Heart right ventricle (tissue), 16 donors: Measurements from ENCODE around the gene FEV. TPM values are rescaled to one million over a fixed set of nuclear protein-coding genes. Genes with fewer than 3 reads are reported as not detected.

Experiments used
- ATAC-seq, 8 donors: fragments of 200-7000 bp; cut with Tn5 transposase; one replicate each; pipeline ENCODE4 v1.9.1; 2020; ENCODE audit warnings: mild to moderate bottlenecking in 8 of 8, moderate library complexity in 8 of 8, moderate number of reproducible peaks in 1 of 8
- DNase-seq, 2 donors: peaks; one replicate each; pipeline ENCODE4 v3.0.0-alpha.2; 2020
- H3K27ac ChIP-seq, 10 donors: fragments of 200-600 bp; sonication (generic) in 2 of 10; one replicate each; pipeline versions ENCODE4 v1.5.0 to v1.8.0; 2020 to 2022; ENCODE audit warnings: mild to moderate bottlenecking in 3 of 10
- H3K27me3 ChIP-seq, 7 donors: fragments of 200-600 bp; one replicate each; pipeline ENCODE4 v1.8.0; 2021 to 2022; ENCODE audit warnings: mild to moderate bottlenecking in 2 of 7
- H3K36me3 ChIP-seq, 9 donors: fragments of 200-600 bp; sonication (generic) in 1 of 9; one replicate each; pipeline versions ENCODE4 v1.5.0 to v1.8.0; 2020 to 2022; ENCODE audit warnings: mild to moderate bottlenecking in 2 of 9
- H3K4me1 ChIP-seq, 9 donors: fragments of 200-600 bp; sonication (generic) in 1 of 9; one replicate each; pipeline versions ENCODE4 v1.5.0 to v1.8.0; 2020 to 2022; ENCODE audit warnings: mild to moderate bottlenecking in 4 of 9
- H3K4me3 ChIP-seq, 10 donors: fragments of 200-600 bp; sonication (generic) in 2 of 10; one replicate each; pipeline versions ENCODE4 v1.5.0 to v1.8.0; 2020 to 2022; ENCODE audit warnings: mild to moderate bottlenecking in 7 of 10, moderate library complexity in 2 of 10
- H3K9me3 ChIP-seq, 11 donors: fragments of 200-600 bp in 10 of 11; sonication (generic) in 2 of 11; one replicate each; pipeline versions ENCODE4 v1.5.0 to v1.8.0; 2013 to 2022; ENCODE audit warnings: mild to moderate bottlenecking in 2 of 11, control low read depth in 1 of 11, moderate library complexity in 1 of 11
- WGBS, 2 donors: extraction: QIAGEN DNeasy Blood & Tissue Kit; methylation state at CpG; one replicate each; pipeline ENCODE4 v1.1.7; 2013; ENCODE audit warnings: inconsistent platforms in 1 of 2; 5-methylcytosine and 5-hydroxymethylcytosine counted together
- intact Hi-C, 10 donors: fragments of 100-400 bp; cut with DNase I; formaldehyde crosslinking; loops; one replicate each; pipeline versions ENCODE4 v1.11.1 to v1.14.2; 2022
- polyA plus RNA-seq, 2 donors: library from polyadenylated mRNA; stranded (reverse); fragments of 200-250 nt; gene quantifications; one replicate each; pipeline ENCODE4 v1.2.3, GENCODE V29; 2013
- total RNA-seq, 10 donors: library from RNA; stranded (reverse); fragmentation: NEBNext Ultra II Directional in 3 of 10; extraction: Animal tissue kit (Norgen Biotek cat#: 25700) in 3 of 10; gene quantifications; one replicate each; pipeline versions ENCODE4 v1.2.1 to v1.2.4, GENCODE V29; 2021 to 2023
- TF ChIP-seq, protein P1 (sequence below), 9 donors: fragments of 200-600 bp; sonication (generic) in 2 of 9; IDR thresholded peaks; one replicate each; pipeline versions ENCODE4 v1.5.0 to v1.8.0; 2021 to 2022; ENCODE audit warnings: antibody characterized with exemption in 9 of 9, mild to moderate bottlenecking in 5 of 9, moderate library complexity in 1 of 9
- donor health status: Arrhythmogenic right ventricular cardiomyopathy.
- donor health status: ischemic (EF 13 %, LVEDD 7.1; RV severe dilation, severe dysfunction).
- donor health status: healthy with polysubstance abuse.
- donor health status: DM: no; HTN: yes; CAD: no.
- donor health status: DM: no; HTN: no; CAD: no.
- donor health status: ischemic (EF 25% LVEDD 6.9; RV normal size, moderate dysfunction).
- donor health status: ischemic (EF 25% LVEDD 5.7; RV mildly dilated, moderate dysfunction).
- donor health status: healthy.
- donor health status: DM: yes; HTN: yes; CAD: no.
- donor health status: Ischemic cardiomyopathy.
- donor health status: ischemic (EF 35%, LVEDD 5.7; RV mildly dilated, moderate dysfunction).
- donor health status: nonischemic (EF 11% LVEDD 7.7; RV severe dilation, severe dysfunction).
- donor health status: DM: yes; HTN: yes; CAD: no.
- donor health status: PGD.
- donor health status: ischemic (EF 29% LVEDD 5.4; RV normal size, mild dysfunction).
- donor health status: nonischemic (EF 23%, LVEDD 6.1; RV moderate dilation, normal function).

The FEV gene
- total and polyA plus RNA-seq, 12 donors, result not detected

DNA sequence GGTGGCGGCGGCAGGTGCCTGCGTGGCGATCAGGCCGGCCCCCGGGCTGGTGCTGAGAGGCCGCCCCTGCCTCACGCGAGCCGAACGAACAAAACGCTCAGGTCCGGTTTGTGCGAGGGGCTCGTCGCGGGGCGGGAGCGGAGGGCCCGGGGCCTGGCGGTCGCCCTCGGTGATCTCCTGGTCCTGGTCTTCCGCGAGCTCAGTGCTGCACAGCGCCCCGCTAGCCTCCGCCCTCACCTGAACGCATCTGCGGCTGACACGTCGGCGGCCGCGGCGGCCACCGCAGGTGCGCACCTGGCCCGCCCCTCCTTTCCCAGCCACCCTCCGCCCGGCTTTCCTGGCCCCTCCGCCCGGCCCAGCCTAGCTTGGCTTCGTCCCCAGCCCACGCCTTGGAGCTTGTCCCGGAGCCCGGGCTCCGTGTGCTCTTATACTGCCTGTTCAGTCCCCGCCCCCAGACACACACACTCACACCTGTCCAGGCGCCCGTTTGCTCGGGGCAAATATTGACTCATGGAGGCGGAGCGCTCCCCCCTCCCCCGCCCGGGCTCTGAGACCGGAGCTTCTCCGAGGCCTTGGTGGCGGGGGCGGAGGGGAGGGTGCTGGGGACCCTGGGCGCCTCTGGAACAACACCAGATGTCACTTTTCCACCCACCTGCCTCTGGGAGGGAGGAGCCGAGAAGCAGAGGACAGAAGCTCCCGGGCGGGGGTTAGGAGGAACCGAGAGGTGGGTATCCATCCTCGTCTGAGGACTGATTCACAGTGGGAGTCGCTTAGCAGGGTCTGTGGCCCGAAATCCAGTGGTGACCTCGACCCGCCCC lies 16.8 kb upstream of the FEV start:
- peaks cover 20 to 99% (median 93%) of the 10 kb centered on the region in 7 donors for H3K27me3 ChIP-seq
- ATAC-seq (peak in 3 of 8 donors; percentile 7 to 33 (median 20)), DNase-seq (no peak)
- H3K27ac ChIP-seq, result no peak overlapping the region
- H3K4me1 ChIP-seq, result peaks cover 18 to 25% (median 21%) of the 10 kb centered on the region in 9 donors
- intact Hi-C loops, result no loop called here
- TF ChIP-seq, protein P1, sequence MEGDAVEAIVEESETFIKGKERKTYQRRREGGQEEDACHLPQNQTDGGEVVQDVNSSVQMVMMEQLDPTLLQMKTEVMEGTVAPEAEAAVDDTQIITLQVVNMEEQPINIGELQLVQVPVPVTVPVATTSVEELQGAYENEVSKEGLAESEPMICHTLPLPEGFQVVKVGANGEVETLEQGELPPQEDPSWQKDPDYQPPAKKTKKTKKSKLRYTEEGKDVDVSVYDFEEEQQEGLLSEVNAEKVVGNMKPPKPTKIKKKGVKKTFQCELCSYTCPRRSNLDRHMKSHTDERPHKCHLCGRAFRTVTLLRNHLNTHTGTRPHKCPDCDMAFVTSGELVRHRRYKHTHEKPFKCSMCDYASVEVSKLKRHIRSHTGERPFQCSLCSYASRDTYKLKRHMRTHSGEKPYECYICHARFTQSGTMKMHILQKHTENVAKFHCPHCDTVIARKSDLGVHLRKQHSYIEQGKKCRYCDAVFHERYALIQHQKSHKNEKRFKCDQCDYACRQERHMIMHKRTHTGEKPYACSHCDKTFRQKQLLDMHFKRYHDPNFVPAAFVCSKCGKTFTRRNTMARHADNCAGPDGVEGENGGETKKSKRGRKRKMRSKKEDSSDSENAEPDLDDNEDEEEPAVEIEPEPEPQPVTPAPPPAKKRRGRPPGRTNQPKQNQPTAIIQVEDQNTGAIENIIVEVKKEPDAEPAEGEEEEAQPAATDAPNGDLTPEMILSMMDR (IDR thresholded peaks at IDR 0.05), result no peak
- H3K9me3 ChIP-seq, result no peaks in the 10 kb centered on the region
- WGBS, 2 donors, result 1 to 3% methylated on average over 60 to 70 of the region's 70 CpGs
- H3K4me3 ChIP-seq, result peak overlapping the region in 1 of 10 donors; percentile 1
- H3K36me3 ChIP-seq, result no peaks in the 10 kb centered on the region

DNA sequence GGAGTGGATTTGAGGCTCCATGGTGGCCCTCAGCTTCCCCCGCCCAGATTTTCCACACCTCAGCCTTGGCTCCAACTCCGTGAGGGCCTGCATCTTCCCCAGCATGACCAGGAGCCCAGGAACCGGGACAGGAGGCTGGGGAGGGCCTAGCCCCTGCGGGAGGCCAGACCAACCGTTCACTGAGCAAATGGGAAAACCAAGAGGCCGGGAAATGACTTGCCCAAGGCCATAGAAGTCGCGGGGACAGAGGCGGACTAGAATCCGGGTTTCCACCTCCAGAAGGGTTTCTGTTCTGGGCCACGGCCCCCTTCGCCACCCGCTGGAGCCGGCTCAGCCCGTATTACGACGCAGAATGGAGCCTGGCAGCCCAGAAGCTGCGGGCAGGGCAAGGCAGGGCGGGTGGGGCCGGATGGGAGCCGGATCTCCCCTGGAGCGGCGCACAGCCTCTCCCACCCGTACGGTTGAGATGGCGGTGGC lies 16.2 kb upstream of the FEV start:
- 9 to 12% methylated on average over 26 of the region's 26 CpGs for WGBS, 2 donors
- peaks cover 20 to 99% (median 93%) of the 10 kb centered on the region in 7 donors for H3K27me3 ChIP-seq
- TF ChIP-seq, protein P1 (IDR thresholded peaks at IDR 0.05), result no peak

DNA sequence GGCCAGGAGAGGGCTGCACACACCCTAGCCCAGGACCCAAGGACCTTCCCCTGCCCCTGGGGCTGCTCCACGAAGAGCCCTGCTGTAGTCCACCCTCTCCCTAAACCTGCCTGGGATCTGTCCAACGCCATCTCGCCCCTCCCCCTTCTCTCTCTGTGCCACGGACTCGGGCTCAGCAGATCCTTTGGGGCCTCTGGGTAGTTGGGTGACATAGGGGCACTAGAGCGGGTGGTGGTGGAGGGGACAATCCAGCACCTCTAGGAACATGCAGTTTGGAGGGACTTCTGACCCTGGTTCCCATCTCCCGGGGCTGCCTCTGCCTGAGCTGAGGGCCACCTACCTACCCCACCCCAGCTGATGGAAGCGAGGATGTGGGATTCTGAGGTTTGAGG lies 15.6 kb upstream of the FEV start:
- H3K36me3 ChIP-seq, result no peaks in the 10 kb centered on the region
- DNase-seq (no peak), ATAC-seq (no peak)
- H3K27ac ChIP-seq, result no peak overlapping the region
- TF ChIP-seq, protein P1 (IDR thresholded peaks at IDR 0.05), result no peak
- H3K4me1 ChIP-seq, result peaks cover 18 to 34% (median 28%) of the 10 kb centered on the region in 9 donors
- intact Hi-C loops, result no loop called here
- no peaks in the 10 kb centered on the region for H3K9me3 ChIP-seq
- peaks cover 23 to 99% (median 94%) of the 10 kb centered on the region in 7 donors for H3K27me3 ChIP-seq
- no peak overlapping the region for H3K4me3 ChIP-seq
- WGBS, 2 donors, result 11 to 21% methylated on average over 8 of the region's 8 CpGs

More for the DNA sequence above, 16.2 kb upstream of the FEV start:
- Histone ChIP-seq H3K27ac (no peak overlapping the region), H3K36me3 (no peaks in the 10 kb centered on the region), H3K4me3 (peak overlapping the region in 1 of 10 donors; percentile 1), H3K9me3 (no peaks in the 10 kb centered on the region), H3K4me1 (peaks cover 18 to 28% (median 23%) of the 10 kb centered on the region in 9 donors)
- no peak for DNase-seq
- ATAC-seq, result no peak
- intact Hi-C loops, result no loop called here

DNA sequence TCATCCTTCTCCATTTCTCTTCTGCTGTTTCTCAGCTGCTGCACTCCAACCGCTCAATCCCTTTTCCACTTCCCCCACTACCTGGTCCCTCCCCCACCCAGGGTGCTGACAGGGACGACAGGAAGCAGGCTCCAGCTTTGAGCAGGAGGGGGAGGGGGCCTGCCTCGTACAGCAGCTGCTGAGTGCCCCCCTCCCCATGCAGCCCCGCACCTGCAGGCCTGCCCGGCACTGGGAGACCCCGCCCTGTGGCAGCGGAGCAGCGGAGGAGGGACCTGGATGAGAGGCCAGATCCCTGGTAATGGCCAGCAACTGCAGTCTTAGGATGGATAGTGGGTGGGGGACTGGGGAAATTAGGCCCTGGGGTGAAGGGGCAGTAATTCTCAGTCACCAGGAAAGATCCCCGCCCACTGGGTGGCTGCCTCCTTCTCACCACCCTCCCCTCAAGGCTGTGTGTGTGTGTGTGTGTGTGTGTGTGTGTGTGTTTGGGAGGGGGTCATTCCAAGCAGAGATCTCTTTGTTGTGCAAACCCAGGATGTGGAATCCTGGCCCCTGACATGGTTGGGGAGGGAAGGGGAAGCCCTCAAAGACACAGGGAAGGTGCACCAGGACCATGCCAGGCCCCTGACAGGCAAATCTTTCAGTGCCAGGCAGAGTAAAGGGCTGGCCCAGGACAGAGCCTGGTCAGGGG lies 15.0 kb upstream of the FEV start:
- TF ChIP-seq, protein P1 (IDR thresholded peaks at IDR 0.05), result no peak
- Histone ChIP-seq H3K27ac (no peak overlapping the region), H3K9me3 (no peaks in the 10 kb centered on the region), H3K27me3 (peaks cover 26 to 99% (median 94%) of the 10 kb centered on the region in 7 donors), H3K4me3 (no peak overlapping the region), H3K36me3 (no peaks in the 10 kb centered on the region), H3K4me1 (peaks cover 18 to 34% (median 28%) of the 10 kb centered on the region in 9 donors)
- DNase-seq (no peak), ATAC-seq (no peak)
- intact Hi-C loops, result loop anchor here in 1 of 10 donors (10.0 kb wide), 1 partner anchor 155 kb away; no protein-coding TSS in a partner anchor
- 6 to 7% methylated on average over 9 of the region's 9 CpGs for WGBS, 2 donors
